SU-DHL-6 (cell line): ENCODE results near the gene FBXW7.

Experiments
- H2AFZ ChIP-seq: fragments of 200-600 bp; sonication (generic); 2 replicates; pipeline ENCODE4 v1.6.1; 2014; ENCODE audit warnings: low read depth, mild to moderate bottlenecking, moderate library complexity, mixed read lengths, antibody characterized with exemption, low read length; ENCODE audit not compliant: severe bottlenecking
- H3F3A ChIP-seq: fragments of 200-600 bp; shearing (Covaris generic); 2 replicates; pipeline ENCODE4 v1.6.0; 2016; ENCODE audit warnings: antibody characterized with exemption, mild to moderate bottlenecking; ENCODE audit not compliant: insufficient read depth
- H3K27ac ChIP-seq: fragments of 200-600 bp; sonication (generic); 2 replicates; pipeline ENCODE4 v1.5.1; 2016; ENCODE audit warnings: low read depth, mild to moderate bottlenecking, low read length, moderate library complexity, mixed read lengths
- H3K27me3 ChIP-seq: fragments of 200-600 bp; sonication (generic), shearing (Covaris generic); 2 replicates; pipeline ENCODE4 v1.6.0; 2014; ENCODE audit warnings: mild to moderate bottlenecking, low read length
- H3K36me3 ChIP-seq: fragments of 200-600 bp; sonication (generic); 2 replicates; pipeline ENCODE4 v1.6.1; 2014; ENCODE audit warnings: mild to moderate bottlenecking, low read length, mixed read lengths
- H3K4me2 ChIP-seq: fragments of 300-600, 200-600 bp; shearing (Covaris generic), sonication (generic); 2 replicates; pipeline ENCODE4 v1.6.0; 2014; ENCODE audit warnings: low read length, low read depth, mild to moderate bottlenecking; ENCODE audit not compliant: poor library complexity, severe bottlenecking
- H3K4me3 ChIP-seq: fragments of 200-600 bp; sonication (generic); 2 replicates; pipeline ENCODE4 v1.5.1; 2014; ENCODE audit warnings: antibody characterized with exemption, low read length, mild to moderate bottlenecking, mixed read lengths; ENCODE audit not compliant: insufficient read depth, poor library complexity, severe bottlenecking
- H3K79me2 ChIP-seq: fragments of 200-600 bp; sonication (generic); 2 replicates; pipeline ENCODE4 v1.6.1; 2014; ENCODE audit warnings: mild to moderate bottlenecking, low read length, moderate library complexity; ENCODE audit not compliant: insufficient read depth
- H3K9ac ChIP-seq: fragments of 200-600 bp; sonication (generic); 2 replicates; pipeline ENCODE4 v1.7.0; 2014; ENCODE audit warnings: mild to moderate bottlenecking, low read length
- H3K9me2 ChIP-seq: fragments of 200-600 bp; sonication (generic); replicated peaks from 2 replicates; pipeline ENCODE4 v1.6.1; 2014; ENCODE audit warnings: low read length; ENCODE audit not compliant: insufficient read depth
- H3K9me3 ChIP-seq: fragments of 200-600 bp; sonication (generic); 2 replicates; pipeline ENCODE4 v1.6.1; 2014; ENCODE audit warnings: low read length, mixed read lengths; ENCODE audit not compliant: insufficient read depth
- H4K20me1 ChIP-seq: fragments of 200-600 bp; sonication (generic); 2 replicates; pipeline ENCODE4 v1.6.1; 2014; ENCODE audit warnings: low read depth, mild to moderate bottlenecking, antibody characterized with exemption, low read length, moderate library complexity, mixed read lengths
- EZH2phosphoT487 ChIP-seq: fragments of 200-600 bp; sonication (generic), shearing (Covaris generic); conservative IDR thresholded peaks from 2 replicates; pipeline ENCODE4 v1.6.1; 2018; ENCODE audit warnings: mild to moderate bottlenecking, antibody characterized with exemption, low read length, moderate library complexity, mixed read lengths
- TF ChIP-seq, protein P1 (sequence below): fragments of 200-600 bp; sonication (generic); IDR thresholded peaks from one replicate; pipeline ENCODE4 v1.5.1; 2017; ENCODE audit warnings: antibody characterized with exemption, mild to moderate bottlenecking, low read length, moderate library complexity; ENCODE audit not compliant: insufficient read depth, poor library complexity, severe bottlenecking

The FBXW7 gene

DNA sequence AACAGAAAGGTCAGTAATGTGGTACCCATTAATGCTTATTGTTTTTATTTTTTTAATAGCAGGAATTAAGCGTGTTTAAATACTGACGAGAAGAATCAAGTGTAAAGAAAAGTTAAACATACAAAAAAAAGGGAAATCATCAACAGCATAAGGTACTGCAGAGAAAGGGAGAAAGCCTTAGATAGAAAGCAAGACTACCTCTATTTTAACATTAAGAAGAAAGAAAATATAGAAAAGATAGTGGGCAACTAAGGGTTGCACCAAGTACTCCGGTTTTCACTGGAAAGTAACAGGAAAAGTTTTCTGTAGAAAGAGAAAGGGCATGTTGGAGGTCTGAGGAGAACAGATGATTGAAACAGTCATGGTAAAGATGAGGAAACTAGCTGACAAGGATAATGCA, 41.9 kb downstream of the FBXW7 start:
- Histone ChIP-seq H3K4me2 (no peak overlapping the region), H3K4me3 (no peak overlapping the region), H3K27me3 (no peaks in the 10 kb centered on the region), H3K9me3 (no peaks in the 10 kb centered on the region), H3K9ac (no peak overlapping the region), H2AFZ (no peak overlapping the region), H3K27ac (no peak overlapping the region), H3K9me2 (no peaks in the 10 kb centered on the region), H3F3A (no peaks in the 10 kb centered on the region), H4K20me1 (peaks cover 18% of the 10 kb centered on the region; the same call in 1 of the 2 replicates), H3K36me3 (no peaks in the 10 kb centered on the region; the same call in 1 of the 2 replicates), H3K79me2 (peaks cover 96% of the 10 kb centered on the region)
- TF ChIP-seq, protein P1, sequence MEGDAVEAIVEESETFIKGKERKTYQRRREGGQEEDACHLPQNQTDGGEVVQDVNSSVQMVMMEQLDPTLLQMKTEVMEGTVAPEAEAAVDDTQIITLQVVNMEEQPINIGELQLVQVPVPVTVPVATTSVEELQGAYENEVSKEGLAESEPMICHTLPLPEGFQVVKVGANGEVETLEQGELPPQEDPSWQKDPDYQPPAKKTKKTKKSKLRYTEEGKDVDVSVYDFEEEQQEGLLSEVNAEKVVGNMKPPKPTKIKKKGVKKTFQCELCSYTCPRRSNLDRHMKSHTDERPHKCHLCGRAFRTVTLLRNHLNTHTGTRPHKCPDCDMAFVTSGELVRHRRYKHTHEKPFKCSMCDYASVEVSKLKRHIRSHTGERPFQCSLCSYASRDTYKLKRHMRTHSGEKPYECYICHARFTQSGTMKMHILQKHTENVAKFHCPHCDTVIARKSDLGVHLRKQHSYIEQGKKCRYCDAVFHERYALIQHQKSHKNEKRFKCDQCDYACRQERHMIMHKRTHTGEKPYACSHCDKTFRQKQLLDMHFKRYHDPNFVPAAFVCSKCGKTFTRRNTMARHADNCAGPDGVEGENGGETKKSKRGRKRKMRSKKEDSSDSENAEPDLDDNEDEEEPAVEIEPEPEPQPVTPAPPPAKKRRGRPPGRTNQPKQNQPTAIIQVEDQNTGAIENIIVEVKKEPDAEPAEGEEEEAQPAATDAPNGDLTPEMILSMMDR = no peak
- no peak for TF ChIP-seq EZH2phosphoT487

DNA sequence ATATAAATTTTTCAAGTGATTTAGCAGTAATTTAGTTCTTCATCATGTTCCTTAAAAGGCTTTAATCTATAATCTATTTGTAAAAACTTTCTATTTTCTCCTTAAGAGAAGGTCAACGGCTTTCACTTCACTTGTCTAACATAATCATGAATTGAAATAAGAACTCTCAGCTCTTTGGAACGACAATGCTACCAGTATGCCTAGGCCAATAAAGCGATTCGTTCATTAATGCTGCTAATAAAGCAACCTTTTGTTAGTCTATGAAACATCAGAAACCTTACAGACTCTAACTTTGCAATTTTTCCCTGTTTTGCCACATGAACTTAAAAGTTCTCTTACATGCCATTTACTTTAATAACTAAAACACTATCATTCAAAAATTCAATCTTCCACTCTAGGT, 47.6 kb downstream of the FBXW7 start:
- peaks cover 29% of the 10 kb centered on the region for H4K20me1 ChIP-seq
- peaks cover 12% of the 10 kb centered on the region; the same call in 1 of the 2 replicates for H3F3A ChIP-seq
- no peaks in the 10 kb centered on the region for H3K9me2 ChIP-seq
- no peaks in the 10 kb centered on the region; the same call in 1 of the 2 replicates for H3K36me3 ChIP-seq
- H3K4me3 ChIP-seq = no peak overlapping the region
- no peak overlapping the region for H3K9ac ChIP-seq
- H3K27me3 ChIP-seq = no peaks in the 10 kb centered on the region
- H3K4me2 ChIP-seq = no peak overlapping the region
- no peak overlapping the region for H3K27ac ChIP-seq
- peaks cover 89% of the 10 kb centered on the region for H3K79me2 ChIP-seq
- H3K9me3 ChIP-seq = no peaks in the 10 kb centered on the region
- H2AFZ ChIP-seq = no peak overlapping the region
- no peak for TF ChIP-seq EZH2phosphoT487
- TF ChIP-seq, protein P1 = no peak

DNA sequence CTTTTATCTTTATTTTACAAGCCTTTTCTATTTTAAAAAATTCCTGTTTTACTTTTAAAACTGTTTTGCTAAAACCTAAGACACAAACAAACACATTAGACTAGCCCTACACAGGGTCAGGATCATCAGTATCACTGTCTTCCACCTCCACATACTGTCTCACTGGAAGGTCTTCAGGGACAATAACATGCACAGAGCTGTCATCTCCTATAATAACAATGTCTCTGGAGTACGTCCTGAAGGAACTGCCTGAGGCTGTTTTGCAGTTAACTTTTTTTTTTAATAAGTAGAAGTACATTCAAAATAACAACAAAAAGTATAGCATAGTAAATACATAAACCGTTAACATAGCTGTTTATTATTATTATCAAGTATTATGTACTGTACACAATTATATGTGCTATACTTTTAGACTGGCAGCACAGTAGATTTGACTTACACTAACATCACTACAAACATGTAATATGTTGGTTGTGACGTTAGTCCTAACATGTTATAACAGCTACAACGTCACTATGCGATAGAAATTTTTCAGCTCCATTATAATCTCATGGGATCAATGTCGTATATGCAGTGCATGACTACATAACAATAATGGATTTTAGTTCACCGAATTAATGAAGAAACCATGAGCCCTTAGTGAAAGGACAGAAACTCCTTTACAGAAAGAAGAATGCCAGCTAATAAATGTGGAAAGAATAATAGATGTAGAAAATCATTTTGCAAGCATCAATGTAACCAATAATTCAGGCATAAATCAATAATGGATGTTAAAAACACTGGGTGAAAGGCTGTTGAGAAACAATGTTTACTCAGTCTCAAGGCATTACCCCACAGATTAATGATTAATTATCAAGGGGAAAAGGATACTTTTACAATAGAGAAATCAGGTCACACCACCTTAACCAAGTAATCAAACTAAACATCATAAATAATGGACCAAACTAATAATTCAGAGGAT, 49.2 kb downstream of the FBXW7 start:
- no peaks in the 10 kb centered on the region for H3K9me2 ChIP-seq
- peaks cover 12% of the 10 kb centered on the region; the same call in 1 of the 2 replicates for H3F3A ChIP-seq
- H3K4me2 ChIP-seq = no peak overlapping the region
- peaks cover 87% of the 10 kb centered on the region for H3K79me2 ChIP-seq
- no peak overlapping the region for H2AFZ ChIP-seq
- no peaks in the 10 kb centered on the region for H3K27me3 ChIP-seq
- H3K36me3 ChIP-seq = peaks cover 7% of the 10 kb centered on the region
- no peaks in the 10 kb centered on the region for H3K9me3 ChIP-seq
- H3K27ac ChIP-seq = no peak overlapping the region
- TF ChIP-seq EZH2phosphoT487 = no peak
- TF ChIP-seq, protein P1 = no peak
- H4K20me1 ChIP-seq = peaks cover 29% of the 10 kb centered on the region
- no peak overlapping the region for H3K4me3 ChIP-seq
- no peak overlapping the region for H3K9ac ChIP-seq
